HG03060 (cell line): ENCODE data around the gene AFF2.
"Not testable (repeated sequence)": the region's sequence is repeated elsewhere in the genome, so short reads cannot be mapped to it uniquely, and the experiment has no call there.

Source experiments
- ATAC-seq: cut with Tn5 transposase; IDR thresholded peaks from one replicate; pipeline ENCODE4 v1.9.1; 2021; ENCODE audit warnings: low read depth, moderate number of reproducible peaks; ENCODE audit not compliant: unreplicated experiment

The AFF2 gene

GRCh38 chrX:148905400-148905799 is 405.0 kb downstream of the AFF2 start:
- no peak for ATAC-seq

- ATAC-seq: not testable (repeated sequence)
These were observed 406.2 kb downstream of the AFF2 start for GRCh38 chrX:148906628-148907027.

GRCh38 chrX:148909758-148910157 is 409.3 kb downstream of the AFF2 start:
- no peak for ATAC-seq

GRCh38 chrX:148913971-148914370 is 413.6 kb downstream of the AFF2 start:
- no peak for ATAC-seq

GRCh38 chrX:148914783-148915182 is 414.4 kb downstream of the AFF2 start:
- no peak for ATAC-seq

- ATAC-seq: no peak
These were observed 415.1 kb downstream of the AFF2 start for GRCh38 chrX:148915474-148915873.

- ATAC-seq: no peak
These were observed 417.0 kb downstream of the AFF2 start for GRCh38 chrX:148917441-148917840.

- no peak for ATAC-seq
These were observed 423.2 kb downstream of the AFF2 start for GRCh38 chrX:148923631-148924030.

- ATAC-seq: no peak
These were observed 426.0 kb downstream of the AFF2 start for GRCh38 chrX:148926371-148926770.

GRCh38 chrX:148928811-148929210 is 428.4 kb downstream of the AFF2 start:
- ATAC-seq: no peak

- ATAC-seq: no peak
These were observed 429.3 kb downstream of the AFF2 start for GRCh38 chrX:148929686-148930085.

- no peak for ATAC-seq
These were observed 429.9 kb downstream of the AFF2 start for GRCh38 chrX:148930206-148930729.

GRCh38 chrX:148933881-148934280 is 433.5 kb downstream of the AFF2 start:
- no peak for ATAC-seq

GRCh38 chrX:148938348-148938747 is 437.9 kb downstream of the AFF2 start:
- ATAC-seq: no peak

GRCh38 chrX:148940411-148940996 is 440.1 kb downstream of the AFF2 start:
- no peak for ATAC-seq

- ATAC-seq: no peak
These were observed 442.3 kb downstream of the AFF2 start for GRCh38 chrX:148942754-148943153.

GRCh38 chrX:148947399-148947975 is 447.1 kb downstream of the AFF2 start:
- no peak for ATAC-seq

- no peak for ATAC-seq
These were observed 455.9 kb downstream of the AFF2 start for GRCh38 chrX:148956352-148956751.

- ATAC-seq: no peak
These were observed 458.5 kb downstream of the AFF2 start for GRCh38 chrX:148958901-148959300.

- ATAC-seq: no peak
These were observed 459.6 kb downstream of the AFF2 start for GRCh38 chrX:148960060-148960459.

- no peak for ATAC-seq
These were observed 461.6 kb downstream of the AFF2 start for GRCh38 chrX:148961985-148962384.
